MCF 10A (cell line): ENCODE results near the gene PLCD1. TPM values are rescaled to one million over a fixed set of nuclear protein-coding genes. Genes with fewer than 3 reads are reported as not detected.

Experiments
- BruUV-seq: library from RNA; stranded (reverse); fragments of 400-500 nt; replicated peaks from 2 replicates; lab custom pipeline; 2021; lab: Mats Ljungman, UMichigan
- CTCF ChIA-PET: fragments of 300-600 bp; sonication (Branson Sonifier 250); formaldehyde crosslinking; extraction: SDS; loops from one replicate; lab custom pipeline; 2021; ENCODE audit warnings: antibody characterized with exemption, inconsistent platforms; lab: Yijun Ruan, JAX
- POLR2A ChIA-PET: fragments of 300-600, 350-650 bp; sonication (Branson Sonifier 250); formaldehyde crosslinking; extraction: SDS; loops from one replicate; lab custom pipeline; 2020; ENCODE audit warnings: antibody characterized with exemption, inconsistent platforms; lab: Yijun Ruan, JAX
- DNase-seq: peaks from one replicate; pipeline ENCODE4 v3.0.0-alpha.2; 2018; ENCODE audit not compliant: unreplicated experiment
- H3K27ac Mint-ChIP-seq: one replicate; pipeline ENCODE4 v1.8.0; 2022; ENCODE audit warnings: mild to moderate bottlenecking, low read depth, mixed read lengths; ENCODE audit not compliant: unreplicated experiment
- H3K27me3 Mint-ChIP-seq: one replicate; pipeline ENCODE4 v1.8.0; 2022; ENCODE audit warnings: mixed read lengths; ENCODE audit not compliant: insufficient read depth, unreplicated experiment
- H3K36me3 Mint-ChIP-seq: one replicate; pipeline ENCODE4 v1.8.0; 2022; ENCODE audit warnings: mild to moderate bottlenecking, moderate library complexity, mixed read lengths; ENCODE audit not compliant: insufficient read depth, unreplicated experiment
- H3K4me1 Mint-ChIP-seq: one replicate; pipeline ENCODE4 v1.8.0; 2022; ENCODE audit warnings: mixed read lengths; ENCODE audit not compliant: insufficient read depth, unreplicated experiment
- H3K4me3 Mint-ChIP-seq: one replicate; pipeline ENCODE4 v1.8.0; 2022; ENCODE audit warnings: mild to moderate bottlenecking, moderate library complexity, mixed read lengths; ENCODE audit not compliant: unreplicated experiment
- H3K9me3 Mint-ChIP-seq: one replicate; pipeline ENCODE4 v1.8.0; 2022; ENCODE audit warnings: mixed read lengths; ENCODE audit not compliant: unreplicated experiment
- CTCF ChIP-seq: fragments of 200-600 bp; IDR thresholded peaks from one replicate; pipeline ENCODE4 v1.8.0; 2022; ENCODE audit warnings: antibody characterized with exemption, mild to moderate bottlenecking; ENCODE audit not compliant: unreplicated experiment
- intact Hi-C: fragments of 100-400 bp; cut with micrococcal nuclease; formaldehyde crosslinking; loops from 2 replicates; pipeline ENCODE4 v1.14.1; 2022
- total RNA-seq: library from RNA; stranded (reverse); gene quantifications from 2 replicates; pipeline ENCODE4 v1.2.3, GENCODE V29; 2022

PLCD1 gene
- total RNA-seq, 1 experiment from 2014 or later, result 1.8 TPM

- Mint-ChIP-seq H3K27me3 (no peaks in the 10 kb centered on the region), H3K36me3 (no peaks in the 10 kb centered on the region), H3K4me1 (peaks cover 27% of the 10 kb centered on the region), H3K27ac (no peak overlapping the region), H3K4me3 (peak overlapping the region; percentile 100), H3K9me3 (no peaks in the 10 kb centered on the region)
- CTCF ChIA-PET, result interaction anchor here (0.8 to 2.3 kb wide), 2 partner anchors 26 to 108 kb away, joined by 3 to 9 read pairs; no protein-coding TSS in a partner anchor
- POLR2A ChIA-PET, result interaction anchor here (0.7 to 1.0 kb wide), 2 partner anchors 9 to 135 kb away, joined by 3 to 4 read pairs; no protein-coding TSS in a partner anchor
- intact Hi-C loops, result no loop called here
- no peak for TF ChIP-seq CTCF
- DNase-seq, result no peak
- no TSS peak for BruUV-seq
Measured at GRCh38 chr3:38022896-38023709, 6.3 kb downstream of the PLCD1 start.

- ChIA-PET POLR2A (interaction anchor here (0.7 to 1.0 kb wide), 2 partner anchors 8 to 135 kb away, joined by 3 to 4 read pairs; no protein-coding TSS in a partner anchor), CTCF (interaction anchor here (0.8 to 2.3 kb wide), 2 partner anchors 25 to 109 kb away, joined by 3 to 9 read pairs; no protein-coding TSS in a partner anchor)
- Mint-ChIP-seq H3K27ac (no peak overlapping the region), H3K4me1 (peaks cover 27% of the 10 kb centered on the region), H3K4me3 (no peak overlapping the region), H3K9me3 (no peaks in the 10 kb centered on the region), H3K36me3 (no peaks in the 10 kb centered on the region), H3K27me3 (no peaks in the 10 kb centered on the region)
- intact Hi-C loops, result no loop called here
- TF ChIP-seq CTCF, result no peak
- no peak for DNase-seq
- BruUV-seq, result no TSS peak
Measured at GRCh38 chr3:38022301-38022700, 7.1 kb downstream of the PLCD1 start.

- intact Hi-C loops, result no loop called here
- CTCF ChIA-PET, result interaction anchor here (1.2 to 2.3 kb wide), 2 partner anchors 24 to 97 kb away, joined by 3 to 9 read pairs; no protein-coding TSS in a partner anchor
- POLR2A ChIA-PET, result no interaction called here
- BruUV-seq, result no TSS peak
- Mint-ChIP-seq H3K36me3 (no peaks in the 10 kb centered on the region), H3K9me3 (no peaks in the 10 kb centered on the region), H3K27ac (no peak overlapping the region), H3K4me1 (peaks cover 27% of the 10 kb centered on the region), H3K4me3 (no peak overlapping the region), H3K27me3 (no peaks in the 10 kb centered on the region)
- no peak for TF ChIP-seq CTCF
- no peak for DNase-seq
Measured at GRCh38 chr3:38021196-38021595, 8.2 kb downstream of the PLCD1 start.

- intact Hi-C loops, result no loop called here
- Mint-ChIP-seq H3K9me3 (no peaks in the 10 kb centered on the region), H3K36me3 (no peaks in the 10 kb centered on the region), H3K27ac (no peak overlapping the region), H3K4me3 (no peak overlapping the region), H3K4me1 (peaks cover 19% of the 10 kb centered on the region), H3K27me3 (no peaks in the 10 kb centered on the region)
- no peak for TF ChIP-seq CTCF
- BruUV-seq, result no TSS peak
- ChIA-PET POLR2A (interaction anchor here (0.5 to 0.7 kb wide), 2 partner anchors 11 to 963 kb away, joined by 3 to 4 read pairs; no protein-coding TSS in a partner anchor), CTCF (interaction anchor here (0.5 to 1.2 kb wide), 3 partner anchors 97 to 280 kb away, joined by 3 read pairs; no protein-coding TSS in a partner anchor)
- DNase-seq, result no peak
Measured at GRCh38 chr3:38020342-38020726, 9.1 kb downstream of the PLCD1 start.
